Adrenal gland (tissue), 5 donors: ENCODE results near the gene BLNK.

Experiments used
- POLR2A ChIP-seq, 2 donors: fragments of 450-650 bp; IDR thresholded peaks; one replicate each; pipeline ENCODE4 v1.6.1; 2017; ENCODE audit warnings: antibody characterized with exemption in 2 of 2, mild to moderate bottlenecking in 2 of 2, moderate library complexity in 1 of 2
- TF ChIP-seq, protein P1 (sequence below), 6 experiments: fragments of 450-650 bp in 4 of 6; fragments of 200-600 bp in 2 of 6; sonication (generic) in 1 of 6; IDR thresholded peaks; 1 replicate in 5 of 6; 2 replicates in 1 of 6; pipeline versions ENCODE4 v1.5.1 to v1.8.0; 2016 to 2021; ENCODE audit warnings: antibody characterized with exemption in 6 of 6, mild to moderate bottlenecking in 2 of 6, moderate library complexity in 1 of 6
- donor health status: DM: no; HTN: no; CAD: no.

DNA sequence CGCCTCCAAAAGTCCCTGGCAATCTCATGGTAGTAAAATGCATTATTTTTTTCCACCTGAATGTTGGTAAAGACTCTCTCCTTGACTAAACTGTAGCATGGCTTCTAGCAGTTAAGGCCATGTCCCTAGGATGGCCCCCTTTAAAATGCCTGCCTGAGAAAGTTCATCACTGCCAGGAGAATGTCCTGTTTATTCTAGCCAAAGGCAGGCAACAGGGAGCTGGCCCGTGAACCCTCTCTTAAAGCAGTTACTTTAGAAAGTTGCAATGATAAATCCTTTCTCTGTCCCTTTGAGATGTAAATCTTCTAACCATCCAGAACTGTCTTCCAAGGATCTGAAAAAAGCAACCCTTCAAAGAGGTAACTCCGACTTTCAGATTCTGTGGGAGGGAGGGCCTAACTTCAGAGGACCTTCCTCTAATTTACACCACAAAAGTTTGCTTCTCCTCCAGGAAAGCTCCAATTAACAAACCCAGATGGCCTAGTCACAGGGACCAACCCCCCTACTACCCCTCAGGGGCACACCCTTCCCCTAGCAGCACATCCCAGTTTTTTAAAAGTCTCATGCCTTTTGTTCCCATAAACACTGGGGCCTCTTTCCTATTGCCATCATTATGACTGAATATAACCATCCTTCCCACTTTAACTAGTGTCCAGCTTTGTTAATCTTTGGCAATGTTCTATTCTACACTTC is 38.4 kb upstream of the BLNK start:
- TF ChIP-seq, protein P1, sequence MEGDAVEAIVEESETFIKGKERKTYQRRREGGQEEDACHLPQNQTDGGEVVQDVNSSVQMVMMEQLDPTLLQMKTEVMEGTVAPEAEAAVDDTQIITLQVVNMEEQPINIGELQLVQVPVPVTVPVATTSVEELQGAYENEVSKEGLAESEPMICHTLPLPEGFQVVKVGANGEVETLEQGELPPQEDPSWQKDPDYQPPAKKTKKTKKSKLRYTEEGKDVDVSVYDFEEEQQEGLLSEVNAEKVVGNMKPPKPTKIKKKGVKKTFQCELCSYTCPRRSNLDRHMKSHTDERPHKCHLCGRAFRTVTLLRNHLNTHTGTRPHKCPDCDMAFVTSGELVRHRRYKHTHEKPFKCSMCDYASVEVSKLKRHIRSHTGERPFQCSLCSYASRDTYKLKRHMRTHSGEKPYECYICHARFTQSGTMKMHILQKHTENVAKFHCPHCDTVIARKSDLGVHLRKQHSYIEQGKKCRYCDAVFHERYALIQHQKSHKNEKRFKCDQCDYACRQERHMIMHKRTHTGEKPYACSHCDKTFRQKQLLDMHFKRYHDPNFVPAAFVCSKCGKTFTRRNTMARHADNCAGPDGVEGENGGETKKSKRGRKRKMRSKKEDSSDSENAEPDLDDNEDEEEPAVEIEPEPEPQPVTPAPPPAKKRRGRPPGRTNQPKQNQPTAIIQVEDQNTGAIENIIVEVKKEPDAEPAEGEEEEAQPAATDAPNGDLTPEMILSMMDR (IDR thresholded peaks at IDR 0.05) = no peak
- no peak for TF ChIP-seq POLR2A (IDR thresholded peaks at IDR 0.05)
